SU-DHL-6 (cell line): ENCODE data around the gene HOXB3.

Experiments used
- EZH2phosphoT487 ChIP-seq: fragments of 200-600 bp; sonication (generic), shearing (Covaris generic); conservative IDR thresholded peaks from 2 replicates; pipeline ENCODE4 v1.6.1; 2018; ENCODE audit warnings: mild to moderate bottlenecking, antibody characterized with exemption, low read length, moderate library complexity, mixed read lengths
- TF ChIP-seq, protein P1 (sequence below): fragments of 200-600 bp; sonication (generic); IDR thresholded peaks from one replicate; pipeline ENCODE4 v1.5.1; 2017; ENCODE audit warnings: antibody characterized with exemption, mild to moderate bottlenecking, low read length, moderate library complexity; ENCODE audit not compliant: insufficient read depth, poor library complexity, severe bottlenecking

DNA sequence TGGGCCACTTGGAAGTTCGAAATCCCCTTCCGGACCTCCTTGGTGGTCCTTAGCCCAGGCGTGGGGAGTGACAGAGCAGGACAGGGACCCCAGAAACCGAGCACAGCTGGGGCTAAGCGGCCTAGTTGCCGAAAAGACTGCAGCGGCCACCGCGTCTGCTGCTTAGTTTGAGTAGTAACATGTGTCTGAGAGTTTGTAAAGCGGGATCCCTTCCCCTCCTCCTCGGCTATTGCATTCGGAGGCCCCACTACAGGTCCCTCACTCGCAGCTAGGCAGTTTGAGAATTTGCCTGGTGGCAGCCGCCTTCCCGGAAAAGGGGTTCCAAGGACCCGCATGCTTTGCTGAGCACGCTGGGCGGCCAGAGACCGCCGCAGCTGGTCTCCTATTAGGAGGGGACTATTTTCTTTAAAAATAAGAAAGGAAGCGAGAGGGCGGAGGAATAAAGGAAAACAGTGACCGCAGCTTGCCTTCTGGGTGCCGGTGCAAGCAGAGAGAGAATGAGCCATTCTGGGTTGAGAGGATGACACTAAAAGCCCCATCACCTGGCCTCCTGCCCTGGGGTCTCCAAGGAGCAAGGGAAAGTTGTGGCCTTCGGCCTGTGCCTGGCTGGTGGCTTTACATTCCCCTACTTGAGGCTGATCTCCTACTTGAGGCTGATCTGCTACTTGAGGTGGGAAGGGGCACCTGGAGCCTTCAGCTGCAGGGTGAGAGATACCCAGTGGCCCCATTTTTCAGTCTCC is 4.7 kb upstream of the HOXB3 start:
- TF ChIP-seq, protein P1, sequence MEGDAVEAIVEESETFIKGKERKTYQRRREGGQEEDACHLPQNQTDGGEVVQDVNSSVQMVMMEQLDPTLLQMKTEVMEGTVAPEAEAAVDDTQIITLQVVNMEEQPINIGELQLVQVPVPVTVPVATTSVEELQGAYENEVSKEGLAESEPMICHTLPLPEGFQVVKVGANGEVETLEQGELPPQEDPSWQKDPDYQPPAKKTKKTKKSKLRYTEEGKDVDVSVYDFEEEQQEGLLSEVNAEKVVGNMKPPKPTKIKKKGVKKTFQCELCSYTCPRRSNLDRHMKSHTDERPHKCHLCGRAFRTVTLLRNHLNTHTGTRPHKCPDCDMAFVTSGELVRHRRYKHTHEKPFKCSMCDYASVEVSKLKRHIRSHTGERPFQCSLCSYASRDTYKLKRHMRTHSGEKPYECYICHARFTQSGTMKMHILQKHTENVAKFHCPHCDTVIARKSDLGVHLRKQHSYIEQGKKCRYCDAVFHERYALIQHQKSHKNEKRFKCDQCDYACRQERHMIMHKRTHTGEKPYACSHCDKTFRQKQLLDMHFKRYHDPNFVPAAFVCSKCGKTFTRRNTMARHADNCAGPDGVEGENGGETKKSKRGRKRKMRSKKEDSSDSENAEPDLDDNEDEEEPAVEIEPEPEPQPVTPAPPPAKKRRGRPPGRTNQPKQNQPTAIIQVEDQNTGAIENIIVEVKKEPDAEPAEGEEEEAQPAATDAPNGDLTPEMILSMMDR: no peak
- TF ChIP-seq EZH2phosphoT487: no peak
